NCI-H446 (cell line): ENCODE data around the gene CEP72.
"Not testable (repeated sequence)": the region's sequence is repeated elsewhere in the genome, so short reads cannot be mapped to it uniquely, and the experiment has no call there.

ENCODE experiments used
- DNase-seq, 2 experiments: peaks; one replicate each; lab custom pipeline; 2025; lab: John Stamatoyannopoulos, UW

The CEP72 gene

GRCh38 chr5:684751-685216, 72.6 kb downstream of the CEP72 start:
- no peak for DNase-seq

- no peak for DNase-seq
Observed at GRCh38 chr5:685262-686171, 73.4 kb downstream of the CEP72 start.

- DNase-seq, result not testable (repeated sequence)
Observed at GRCh38 chr5:686172-686523, 74.0 kb downstream of the CEP72 start.

GRCh38 chr5:686936-687335, 74.8 kb downstream of the CEP72 start:
- DNase-seq, result not testable (repeated sequence)

- not testable (repeated sequence) for DNase-seq
Observed at GRCh38 chr5:688348-689010, 76.3 kb downstream of the CEP72 start.

GRCh38 chr5:690293-690692, 78.2 kb downstream of the CEP72 start:
- not testable (repeated sequence) for DNase-seq

- not testable (repeated sequence) for DNase-seq
Observed at GRCh38 chr5:691049-691448, 78.9 kb downstream of the CEP72 start.

- DNase-seq, result no peak
Observed at GRCh38 chr5:691817-692528, 79.8 kb downstream of the CEP72 start.

- DNase-seq, result not testable (repeated sequence)
Observed at GRCh38 chr5:692529-693041, 80.4 kb downstream of the CEP72 start.

GRCh38 chr5:693271-694041, 81.3 kb downstream of the CEP72 start, which contains the start of gene TPPP:
Gene TPPP (minus strand): TSS chr5:693352. CDS start chr5:678060, 15,292 bp downstream.
- DNase-seq, result peak; percentile 69 to 93

GRCh38 chr5:694042-694431, 81.9 kb downstream of the CEP72 start:
- not testable (repeated sequence) for DNase-seq

- DNase-seq, result not testable (repeated sequence)
Observed at GRCh38 chr5:695475-695874, 83.3 kb downstream of the CEP72 start.

- DNase-seq, result not testable (repeated sequence)
Observed at GRCh38 chr5:696191-696590, 84.1 kb downstream of the CEP72 start.

- DNase-seq, result not testable (repeated sequence)
Observed at GRCh38 chr5:696753-697702, 84.9 kb downstream of the CEP72 start.
